ENCODE results near the gene SDS.

DNA sequence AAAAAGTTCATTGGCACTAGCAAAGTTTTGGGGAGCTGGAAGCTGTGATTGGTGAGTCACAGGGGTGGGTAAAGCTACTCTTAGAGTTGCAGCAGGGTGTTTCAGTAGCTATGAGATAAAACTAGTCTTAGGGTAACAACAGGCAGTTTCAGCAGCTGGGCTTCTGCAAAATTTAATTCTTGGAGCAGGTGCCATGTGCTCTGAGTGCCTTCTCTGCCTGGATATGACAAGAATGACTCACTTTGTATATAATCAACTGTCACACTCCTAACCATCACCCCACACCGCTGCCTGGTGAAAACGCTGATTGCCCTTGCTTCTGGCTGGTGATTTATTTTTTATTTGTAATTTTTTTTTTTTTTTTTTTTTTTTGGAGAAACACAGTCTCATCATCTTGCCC, 55.8 kb downstream of the SDS start:
- TF ChIP-seq, protein P1, sequence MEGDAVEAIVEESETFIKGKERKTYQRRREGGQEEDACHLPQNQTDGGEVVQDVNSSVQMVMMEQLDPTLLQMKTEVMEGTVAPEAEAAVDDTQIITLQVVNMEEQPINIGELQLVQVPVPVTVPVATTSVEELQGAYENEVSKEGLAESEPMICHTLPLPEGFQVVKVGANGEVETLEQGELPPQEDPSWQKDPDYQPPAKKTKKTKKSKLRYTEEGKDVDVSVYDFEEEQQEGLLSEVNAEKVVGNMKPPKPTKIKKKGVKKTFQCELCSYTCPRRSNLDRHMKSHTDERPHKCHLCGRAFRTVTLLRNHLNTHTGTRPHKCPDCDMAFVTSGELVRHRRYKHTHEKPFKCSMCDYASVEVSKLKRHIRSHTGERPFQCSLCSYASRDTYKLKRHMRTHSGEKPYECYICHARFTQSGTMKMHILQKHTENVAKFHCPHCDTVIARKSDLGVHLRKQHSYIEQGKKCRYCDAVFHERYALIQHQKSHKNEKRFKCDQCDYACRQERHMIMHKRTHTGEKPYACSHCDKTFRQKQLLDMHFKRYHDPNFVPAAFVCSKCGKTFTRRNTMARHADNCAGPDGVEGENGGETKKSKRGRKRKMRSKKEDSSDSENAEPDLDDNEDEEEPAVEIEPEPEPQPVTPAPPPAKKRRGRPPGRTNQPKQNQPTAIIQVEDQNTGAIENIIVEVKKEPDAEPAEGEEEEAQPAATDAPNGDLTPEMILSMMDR (IDR thresholded peaks at IDR 0.05; ENCODE audit: low read length): no peak
- TF ChIP-seq EZH2phosphoT487 (IDR thresholded peaks at IDR 0.05; ENCODE audit: low read length) (no peak), EZH2 (optimal IDR thresholded peaks at IDR 0.05; ENCODE audit: low read depth, low read length) (no peak)

All from MM.1S (cell line).